ENCODE measurements around the gene EPHA6.
A peak's percentile ranks its signal among the peaks of the same experiment; 100 is the strongest.

EPHA6 gene

GRCh38 chr3:97778152-97778551, 963.8 kb downstream of the EPHA6 start:
- Mint-ChIP-seq H3K9me3 (no peaks in the 10 kb centered on the region), H3K27ac (no peak overlapping the region), H3K27me3 (ENCODE audit: low read depth) (no peaks in the 10 kb centered on the region), H3K4me1 (no peaks in the 10 kb centered on the region), H3K36me3 (ENCODE audit: low read depth) (peaks cover 37% of the 10 kb centered on the region), H3K4me3 (no peak overlapping the region)
- no peak for TF ChIP-seq CTCF (IDR thresholded peaks at IDR 0.05; ENCODE audit: unreplicated experiment in 3 of 3)

- no peaks in the 10 kb centered on the region for H3K36me3 Mint-ChIP-seq (ENCODE audit: low read depth)
- no peak overlapping the region for H3K4me3 Mint-ChIP-seq
- TF ChIP-seq CTCF (IDR thresholded peaks at IDR 0.05; ENCODE audit: unreplicated experiment in 3 of 3), result peak; percentile 76 to 85 (median 82)
- H3K9me3 Mint-ChIP-seq, result no peaks in the 10 kb centered on the region
- H3K27ac Mint-ChIP-seq, result no peak overlapping the region
- H3K4me1 Mint-ChIP-seq, result no peaks in the 10 kb centered on the region
- no peaks in the 10 kb centered on the region for H3K27me3 Mint-ChIP-seq (ENCODE audit: low read depth)
Measured at GRCh38 chr3:97793420-97794019, 979.1 kb downstream of the EPHA6 start.

- no peaks in the 10 kb centered on the region for H3K9me3 Mint-ChIP-seq
- H3K27me3 Mint-ChIP-seq (ENCODE audit: low read depth), result no peaks in the 10 kb centered on the region
- no peaks in the 10 kb centered on the region for H3K4me1 Mint-ChIP-seq
Measured at GRCh38 chr3:97795951-97796350, 981.6 kb downstream of the EPHA6 start.

More at GRCh38 chr3:97795951-97796350, 981.6 kb downstream of the EPHA6 start:
- Mint-ChIP-seq H3K36me3 (ENCODE audit: low read depth) (no peaks in the 10 kb centered on the region), H3K4me3 (no peak overlapping the region), H3K27ac (no peak overlapping the region)
- no peak for TF ChIP-seq CTCF (IDR thresholded peaks at IDR 0.05; ENCODE audit: unreplicated experiment in 3 of 3)
